Measurements from ENCODE around the gene SKAP1.

Gene SKAP1

GRCh38 chr17:48139944-48140343 is 290.1 kb downstream of the SKAP1 start:
- Histone ChIP-seq H3K9me3 (ENCODE audit: control insufficient read depth, low read length) (no peaks in the 10 kb centered on the region), H3K4me1 (ENCODE audit: control insufficient read depth, insufficient read depth, low read length) (peaks cover 7% of the 10 kb centered on the region), H3K36me3 (ENCODE audit: control insufficient read depth, insufficient read depth, low read length) (no peaks in the 10 kb centered on the region), H3K27me3 (ENCODE audit: control insufficient read depth, insufficient read depth, low read length, poor library complexity, severe bottlenecking) (peaks cover 6% of the 10 kb centered on the region), H3K27ac (ENCODE audit: insufficient read depth, low read depth, low read length, poor library complexity, severe bottlenecking) (no peak overlapping the region), H3K4me3 (ENCODE audit: insufficient read depth, low read depth, low read length) (no peak overlapping the region)
- 80 to 85% methylated on average over 2 of the region's 2 CpGs for WGBS, 2 experiments

- no peak overlapping the region for H3K4me3 ChIP-seq (ENCODE audit: insufficient read depth, low read depth, low read length)
- H3K27ac ChIP-seq (ENCODE audit: insufficient read depth, low read depth, low read length, poor library complexity, severe bottlenecking), result no peak overlapping the region
- 82 to 100% methylated on average over 1 of the region's 1 CpG for WGBS, 2 experiments
- no peaks in the 10 kb centered on the region for H3K4me1 ChIP-seq (ENCODE audit: control insufficient read depth, insufficient read depth, low read length)
- no peaks in the 10 kb centered on the region for H3K27me3 ChIP-seq (ENCODE audit: control insufficient read depth, insufficient read depth, low read length, poor library complexity, severe bottlenecking)
- no peaks in the 10 kb centered on the region for H3K9me3 ChIP-seq (ENCODE audit: control insufficient read depth, low read length)
- H3K36me3 ChIP-seq (ENCODE audit: control insufficient read depth, insufficient read depth, low read length), result no peaks in the 10 kb centered on the region
Measured at GRCh38 chr17:48137656-48138055, 292.4 kb downstream of the SKAP1 start.

GRCh38 chr17:48134912-48135480 is 295.0 kb downstream of the SKAP1 start:
- Histone ChIP-seq H3K36me3 (ENCODE audit: control insufficient read depth, insufficient read depth, low read length) (no peaks in the 10 kb centered on the region), H3K4me3 (ENCODE audit: insufficient read depth, low read depth, low read length) (no peak overlapping the region), H3K9me3 (ENCODE audit: control insufficient read depth, low read length) (no peaks in the 10 kb centered on the region), H3K27me3 (ENCODE audit: control insufficient read depth, insufficient read depth, low read length, poor library complexity, severe bottlenecking) (no peaks in the 10 kb centered on the region), H3K4me1 (ENCODE audit: control insufficient read depth, insufficient read depth, low read length) (peaks cover 5% of the 10 kb centered on the region), H3K27ac (ENCODE audit: insufficient read depth, low read depth, low read length, poor library complexity, severe bottlenecking) (no peak overlapping the region)
- 88 to 94% methylated on average over 3 of the region's 3 CpGs for WGBS, 2 experiments

GRCh38 chr17:48132385-48132784 is 297.6 kb downstream of the SKAP1 start:
- Histone ChIP-seq H3K27ac (ENCODE audit: insufficient read depth, low read depth, low read length, poor library complexity, severe bottlenecking) (no peak overlapping the region), H3K9me3 (ENCODE audit: control insufficient read depth, low read length) (no peaks in the 10 kb centered on the region)
- 89 to 91% methylated on average over 5 of the region's 5 CpGs for WGBS, 2 experiments

GRCh38 chr17:48131216-48131824 is 298.7 kb downstream of the SKAP1 start:
- Histone ChIP-seq H3K4me1 (ENCODE audit: control insufficient read depth, insufficient read depth, low read length) (peaks cover 6% of the 10 kb centered on the region), H3K27me3 (ENCODE audit: control insufficient read depth, insufficient read depth, low read length, poor library complexity, severe bottlenecking) (no peaks in the 10 kb centered on the region), H3K9me3 (ENCODE audit: control insufficient read depth, low read length) (no peaks in the 10 kb centered on the region), H3K4me3 (ENCODE audit: insufficient read depth, low read depth, low read length) (no peak overlapping the region), H3K27ac (ENCODE audit: insufficient read depth, low read depth, low read length, poor library complexity, severe bottlenecking) (no peak overlapping the region), H3K36me3 (ENCODE audit: control insufficient read depth, insufficient read depth, low read length) (no peaks in the 10 kb centered on the region)
- 47 to 60% methylated on average over 3 to 4 of the region's 4 CpGs for WGBS, 2 experiments

More at GRCh38 chr17:48132385-48132784, 297.6 kb downstream of the SKAP1 start:
- no peaks in the 10 kb centered on the region for H3K27me3 ChIP-seq (ENCODE audit: control insufficient read depth, insufficient read depth, low read length, poor library complexity, severe bottlenecking)
- no peak overlapping the region for H3K4me3 ChIP-seq (ENCODE audit: insufficient read depth, low read depth, low read length)
- no peaks in the 10 kb centered on the region for H3K36me3 ChIP-seq (ENCODE audit: control insufficient read depth, insufficient read depth, low read length)
- peaks cover 6% of the 10 kb centered on the region for H3K4me1 ChIP-seq (ENCODE audit: control insufficient read depth, insufficient read depth, low read length)

GRCh38 chr17:48129981-48130380 is 300.0 kb downstream of the SKAP1 start:
- Histone ChIP-seq H3K36me3 (ENCODE audit: control insufficient read depth, insufficient read depth, low read length) (no peaks in the 10 kb centered on the region), H3K9me3 (ENCODE audit: control insufficient read depth, low read length) (no peaks in the 10 kb centered on the region), H3K4me1 (ENCODE audit: control insufficient read depth, insufficient read depth, low read length) (peaks cover 6% of the 10 kb centered on the region), H3K4me3 (ENCODE audit: insufficient read depth, low read depth, low read length) (no peak overlapping the region), H3K27ac (ENCODE audit: insufficient read depth, low read depth, low read length, poor library complexity, severe bottlenecking) (no peak overlapping the region), H3K27me3 (ENCODE audit: control insufficient read depth, insufficient read depth, low read length, poor library complexity, severe bottlenecking) (no peaks in the 10 kb centered on the region)
- 60 to 64% methylated on average over 4 to 5 of the region's 5 CpGs for WGBS, 2 experiments

GRCh38 chr17:48128400-48128799 is 301.6 kb downstream of the SKAP1 start:
- 46 to 57% methylated on average over 5 of the region's 5 CpGs for WGBS, 2 experiments
- Histone ChIP-seq H3K4me1 (ENCODE audit: control insufficient read depth, insufficient read depth, low read length) (peaks cover 12% of the 10 kb centered on the region), H3K9me3 (ENCODE audit: control insufficient read depth, low read length) (no peaks in the 10 kb centered on the region), H3K27me3 (ENCODE audit: control insufficient read depth, insufficient read depth, low read length, poor library complexity, severe bottlenecking) (no peaks in the 10 kb centered on the region), H3K4me3 (ENCODE audit: insufficient read depth, low read depth, low read length) (no peak overlapping the region), H3K27ac (ENCODE audit: insufficient read depth, low read depth, low read length, poor library complexity, severe bottlenecking) (no peak overlapping the region), H3K36me3 (ENCODE audit: control insufficient read depth, insufficient read depth, low read length) (no peaks in the 10 kb centered on the region)

GRCh38 chr17:48127371-48128051 is 302.5 kb downstream of the SKAP1 start:
- Histone ChIP-seq H3K9me3 (ENCODE audit: control insufficient read depth, low read length) (no peaks in the 10 kb centered on the region), H3K4me3 (ENCODE audit: insufficient read depth, low read depth, low read length) (no peak overlapping the region)
- 95% methylated on average over 9 of the region's 9 CpGs for WGBS, 2 experiments

GRCh38 chr17:48126532-48126850 is 303.5 kb downstream of the SKAP1 start:
- no peaks in the 10 kb centered on the region for H3K9me3 ChIP-seq (ENCODE audit: control insufficient read depth, low read length)
- no peaks in the 10 kb centered on the region for H3K27me3 ChIP-seq (ENCODE audit: control insufficient read depth, insufficient read depth, low read length, poor library complexity, severe bottlenecking)
- no peaks in the 10 kb centered on the region for H3K36me3 ChIP-seq (ENCODE audit: control insufficient read depth, insufficient read depth, low read length)
- 88 to 93% methylated on average over 7 of the region's 7 CpGs for WGBS, 2 experiments
- no peak overlapping the region for H3K4me3 ChIP-seq (ENCODE audit: insufficient read depth, low read depth, low read length)
- peaks cover 29% of the 10 kb centered on the region for H3K4me1 ChIP-seq (ENCODE audit: control insufficient read depth, insufficient read depth, low read length)
- H3K27ac ChIP-seq (ENCODE audit: insufficient read depth, low read depth, low read length, poor library complexity, severe bottlenecking), result no peak overlapping the region

More at GRCh38 chr17:48127371-48128051, 302.5 kb downstream of the SKAP1 start:
- Histone ChIP-seq H3K27ac (ENCODE audit: insufficient read depth, low read depth, low read length, poor library complexity, severe bottlenecking) (no peak overlapping the region), H3K27me3 (ENCODE audit: control insufficient read depth, insufficient read depth, low read length, poor library complexity, severe bottlenecking) (no peaks in the 10 kb centered on the region), H3K36me3 (ENCODE audit: control insufficient read depth, insufficient read depth, low read length) (no peaks in the 10 kb centered on the region), H3K4me1 (ENCODE audit: control insufficient read depth, insufficient read depth, low read length) (peaks cover 19% of the 10 kb centered on the region)

- Histone ChIP-seq H3K36me3 (ENCODE audit: control insufficient read depth, insufficient read depth, low read length) (no peaks in the 10 kb centered on the region), H3K9me3 (ENCODE audit: control insufficient read depth, low read length) (no peaks in the 10 kb centered on the region), H3K27ac (ENCODE audit: insufficient read depth, low read depth, low read length, poor library complexity, severe bottlenecking) (no peak overlapping the region), H3K4me3 (ENCODE audit: insufficient read depth, low read depth, low read length) (no peak overlapping the region), H3K4me1 (ENCODE audit: control insufficient read depth, insufficient read depth, low read length) (peaks cover 35% of the 10 kb centered on the region), H3K27me3 (ENCODE audit: control insufficient read depth, insufficient read depth, low read length, poor library complexity, severe bottlenecking) (no peaks in the 10 kb centered on the region)
- WGBS, 2 experiments, result 78 to 80% methylated on average over 9 of the region's 9 CpGs
Measured at GRCh38 chr17:48125829-48126531, 304.0 kb downstream of the SKAP1 start.

All from ectodermal cell (in vitro differentiated cells).